B cell (primary cell): ENCODE data around the gene CALML5.

Source experiments
- EZH2 ChIP-seq: IDR thresholded peaks from 2 replicates; pipeline ENCODE4 v1.6.1; 2012; ENCODE audit warnings: borderline replicate concordance, low read depth, mild to moderate bottlenecking, moderate library complexity, low read length; ENCODE audit not compliant: insufficient read depth, poor library complexity, severe bottlenecking
- TF ChIP-seq, protein P1 (sequence below): fragments of 200-600 bp; IDR thresholded peaks from one replicate; pipeline ENCODE4 v1.8.0; 2022; ENCODE audit warnings: antibody characterized with exemption, mild to moderate bottlenecking

DNA sequence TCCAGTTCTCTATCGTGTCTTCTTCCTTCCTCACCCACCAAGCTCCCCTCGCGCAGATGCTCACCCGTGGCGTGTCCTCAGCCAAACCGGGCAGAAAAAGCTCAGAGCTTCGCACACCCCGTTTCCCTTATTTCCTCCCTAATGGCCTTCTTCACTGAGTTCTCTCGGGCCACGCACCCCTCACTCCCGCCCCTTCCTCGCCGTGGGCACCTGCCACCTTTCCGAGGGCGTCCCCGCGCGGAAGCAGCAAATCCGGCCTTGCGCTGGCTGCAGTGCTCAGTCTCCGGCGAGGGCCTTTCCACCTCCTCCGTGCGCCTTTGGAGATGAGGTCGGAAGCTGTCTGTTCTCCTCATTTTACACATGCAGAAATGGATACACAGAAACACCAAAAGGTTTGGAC, 13.0 kb upstream of the CALML5 start:
- TF ChIP-seq, protein P1, sequence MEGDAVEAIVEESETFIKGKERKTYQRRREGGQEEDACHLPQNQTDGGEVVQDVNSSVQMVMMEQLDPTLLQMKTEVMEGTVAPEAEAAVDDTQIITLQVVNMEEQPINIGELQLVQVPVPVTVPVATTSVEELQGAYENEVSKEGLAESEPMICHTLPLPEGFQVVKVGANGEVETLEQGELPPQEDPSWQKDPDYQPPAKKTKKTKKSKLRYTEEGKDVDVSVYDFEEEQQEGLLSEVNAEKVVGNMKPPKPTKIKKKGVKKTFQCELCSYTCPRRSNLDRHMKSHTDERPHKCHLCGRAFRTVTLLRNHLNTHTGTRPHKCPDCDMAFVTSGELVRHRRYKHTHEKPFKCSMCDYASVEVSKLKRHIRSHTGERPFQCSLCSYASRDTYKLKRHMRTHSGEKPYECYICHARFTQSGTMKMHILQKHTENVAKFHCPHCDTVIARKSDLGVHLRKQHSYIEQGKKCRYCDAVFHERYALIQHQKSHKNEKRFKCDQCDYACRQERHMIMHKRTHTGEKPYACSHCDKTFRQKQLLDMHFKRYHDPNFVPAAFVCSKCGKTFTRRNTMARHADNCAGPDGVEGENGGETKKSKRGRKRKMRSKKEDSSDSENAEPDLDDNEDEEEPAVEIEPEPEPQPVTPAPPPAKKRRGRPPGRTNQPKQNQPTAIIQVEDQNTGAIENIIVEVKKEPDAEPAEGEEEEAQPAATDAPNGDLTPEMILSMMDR = no peak
- TF ChIP-seq EZH2 = no peak
